Right lobe of liver (tissue), 4 donors: Measurements from ENCODE around the gene NPLOC4.

ENCODE experiments used
- POLR2A ChIP-seq: fragments of 450-650 bp; IDR thresholded peaks from one replicate; pipeline ENCODE4 v1.6.1; 2017; ENCODE audit warnings: antibody characterized with exemption, mild to moderate bottlenecking
- TF ChIP-seq, protein P1 (sequence below), 4 donors: fragments of 200-600 bp in 3 of 4; fragments of 450-650 bp in 1 of 4; IDR thresholded peaks; one replicate each; pipeline versions ENCODE4 v1.5.1 to v1.8.0; 2016 to 2022; ENCODE audit warnings: antibody characterized with exemption in 4 of 4, mild to moderate bottlenecking in 2 of 4
- donor health status: DM: no; HTN: no; CAD: no.
- donor health status: DM: no; HTN: no; CAD: no.
- donor health status: DM: no; HTN: yes; CAD: no.

DNA sequence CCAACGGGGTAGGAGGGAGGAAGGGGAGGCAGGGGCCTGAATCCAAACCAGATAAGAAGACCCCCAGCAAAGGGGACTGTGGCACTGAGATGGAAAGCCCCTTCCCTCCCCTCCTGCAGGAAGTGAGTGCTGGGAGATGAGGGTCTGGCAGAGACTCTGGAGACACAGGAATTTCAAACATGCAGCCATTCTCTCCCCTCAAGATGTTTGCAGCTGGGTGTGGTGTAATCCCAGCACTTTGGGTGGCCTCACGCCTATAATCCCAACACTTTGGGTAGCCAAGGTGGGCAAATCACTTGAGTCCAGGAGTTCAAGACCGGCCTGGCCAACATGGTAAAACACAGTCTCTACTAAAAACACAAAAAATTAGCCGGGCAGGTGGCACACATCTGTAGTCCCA, 50.8 kb downstream of the NPLOC4 start:
- TF ChIP-seq, protein P1, sequence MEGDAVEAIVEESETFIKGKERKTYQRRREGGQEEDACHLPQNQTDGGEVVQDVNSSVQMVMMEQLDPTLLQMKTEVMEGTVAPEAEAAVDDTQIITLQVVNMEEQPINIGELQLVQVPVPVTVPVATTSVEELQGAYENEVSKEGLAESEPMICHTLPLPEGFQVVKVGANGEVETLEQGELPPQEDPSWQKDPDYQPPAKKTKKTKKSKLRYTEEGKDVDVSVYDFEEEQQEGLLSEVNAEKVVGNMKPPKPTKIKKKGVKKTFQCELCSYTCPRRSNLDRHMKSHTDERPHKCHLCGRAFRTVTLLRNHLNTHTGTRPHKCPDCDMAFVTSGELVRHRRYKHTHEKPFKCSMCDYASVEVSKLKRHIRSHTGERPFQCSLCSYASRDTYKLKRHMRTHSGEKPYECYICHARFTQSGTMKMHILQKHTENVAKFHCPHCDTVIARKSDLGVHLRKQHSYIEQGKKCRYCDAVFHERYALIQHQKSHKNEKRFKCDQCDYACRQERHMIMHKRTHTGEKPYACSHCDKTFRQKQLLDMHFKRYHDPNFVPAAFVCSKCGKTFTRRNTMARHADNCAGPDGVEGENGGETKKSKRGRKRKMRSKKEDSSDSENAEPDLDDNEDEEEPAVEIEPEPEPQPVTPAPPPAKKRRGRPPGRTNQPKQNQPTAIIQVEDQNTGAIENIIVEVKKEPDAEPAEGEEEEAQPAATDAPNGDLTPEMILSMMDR (IDR thresholded peaks at IDR 0.05), result no peak
- TF ChIP-seq POLR2A, result no peak
